ENCODE measurements around the gene OR51B2.
"Not testable (repeated sequence)": the region's sequence is repeated elsewhere in the genome, so short reads cannot be mapped to it uniquely, and the experiment has no call there.

Gene OR51B2

GRCh38 chr11:5324197-5324596 lies at the start of gene OR51B2:
TSS of gene OR51B2 (minus strand) at chr11:5324297. CDS start at chr11:5324297, 0 bp downstream.
- H3K4me1 ChIP-seq (ENCODE audit: control insufficient read depth in 2 of 2, insufficient read depth in 2 of 2, low read length in 2 of 2): no peaks in the 10 kb centered on the region

DNA sequence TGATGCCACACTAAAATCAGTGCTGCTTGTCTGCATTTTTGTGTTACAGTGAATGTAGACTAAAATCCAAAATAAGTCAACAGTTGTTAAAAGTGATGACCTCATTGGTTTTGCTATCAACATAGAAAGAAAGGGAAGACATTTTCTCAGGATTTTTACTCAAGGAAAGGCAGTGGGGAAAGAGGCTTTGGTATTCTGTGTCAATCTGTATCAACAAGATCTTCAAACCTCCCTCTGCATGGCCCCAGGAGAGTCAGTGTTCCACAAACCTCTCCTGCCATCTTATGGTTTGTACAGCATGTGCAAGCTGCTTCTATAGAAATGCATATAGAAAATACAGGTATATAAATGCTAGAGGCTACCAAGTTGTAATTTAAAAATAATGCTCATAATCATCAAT lies 45.7 kb upstream of the OR51B2 start:
- H3K27me3 ChIP-seq (ENCODE audit: control insufficient read depth in 2 of 2, insufficient read depth in 2 of 2, low read length in 2 of 2): no peaks in the 10 kb centered on the region
- no peaks in the 10 kb centered on the region for H3K36me3 ChIP-seq (ENCODE audit: control insufficient read depth in 2 of 2, insufficient read depth in 2 of 2, low read length in 2 of 2)
- H3K4me1 ChIP-seq (ENCODE audit: control insufficient read depth in 2 of 2, insufficient read depth in 2 of 2, low read length in 2 of 2): no peaks in the 10 kb centered on the region
- H3K9me3 ChIP-seq (ENCODE audit: control insufficient read depth in 2 of 2, low read length in 2 of 2): no peaks in the 10 kb centered on the region
- H3K4me3 ChIP-seq (ENCODE audit: low read length in 2 of 2): no peak overlapping the region
- H3K9ac ChIP-seq (ENCODE audit: low read depth in 1 of 2, low read length in 2 of 2): no peak overlapping the region
- no peak overlapping the region for H3K27ac ChIP-seq (ENCODE audit: low read depth in 2 of 2, low read length in 2 of 2)

More at GRCh38 chr11:5324197-5324596, at the start of gene OR51B2:
- Histone ChIP-seq H3K36me3 (ENCODE audit: control insufficient read depth in 2 of 2, insufficient read depth in 2 of 2, low read length in 2 of 2) (no peaks in the 10 kb centered on the region), H3K27ac (ENCODE audit: low read depth in 2 of 2, low read length in 2 of 2) (no peak within 1 kb of the TSS), H3K27me3 (ENCODE audit: control insufficient read depth in 2 of 2, insufficient read depth in 2 of 2, low read length in 2 of 2) (no peaks in the 10 kb centered on the region), H3K9me3 (ENCODE audit: control insufficient read depth in 2 of 2, low read length in 2 of 2) (no peaks in the 10 kb centered on the region), H3K9ac (ENCODE audit: low read depth in 1 of 2, low read length in 2 of 2) (no peak within 1 kb of the TSS), H3K4me3 (ENCODE audit: low read length in 2 of 2) (no peak within 1 kb of the TSS)

DNA sequence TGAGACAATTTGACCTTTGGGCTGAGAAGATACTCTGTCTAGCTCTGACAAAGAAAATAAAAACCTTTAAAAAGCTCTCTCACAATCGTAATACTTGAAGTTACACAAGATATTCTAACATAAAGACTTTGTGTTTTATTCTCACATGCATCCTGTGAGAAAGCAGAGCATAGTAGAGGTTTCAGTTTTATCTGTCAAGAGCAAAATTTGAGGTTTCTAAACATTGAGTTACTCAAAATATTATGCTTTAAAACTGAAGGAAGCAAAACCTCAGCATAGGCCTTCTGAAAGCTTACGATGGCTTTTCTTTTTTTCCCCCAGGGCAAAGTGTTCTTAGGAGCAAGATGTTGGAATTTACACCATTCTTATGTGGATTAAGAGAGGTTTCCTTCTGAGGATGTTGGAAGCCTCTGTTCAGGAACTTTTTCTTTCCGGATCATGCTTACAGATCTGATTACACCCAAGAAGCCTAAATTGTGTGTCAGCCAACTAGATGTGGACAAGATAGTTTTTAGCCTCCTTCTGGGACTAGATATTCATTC lies 44.5 kb upstream of the OR51B2 start:
- Histone ChIP-seq H3K4me3 (ENCODE audit: low read length in 2 of 2) (no peak overlapping the region), H3K27ac (ENCODE audit: low read depth in 2 of 2, low read length in 2 of 2) (no peak overlapping the region), H3K4me1 (ENCODE audit: control insufficient read depth in 2 of 2, insufficient read depth in 2 of 2, low read length in 2 of 2) (no peaks in the 10 kb centered on the region), H3K27me3 (ENCODE audit: control insufficient read depth in 2 of 2, insufficient read depth in 2 of 2, low read length in 2 of 2) (no peaks in the 10 kb centered on the region), H3K9ac (ENCODE audit: low read depth in 1 of 2, low read length in 2 of 2) (no peak overlapping the region), H3K9me3 (ENCODE audit: control insufficient read depth in 2 of 2, low read length in 2 of 2) (no peaks in the 10 kb centered on the region), H3K36me3 (ENCODE audit: control insufficient read depth in 2 of 2, insufficient read depth in 2 of 2, low read length in 2 of 2) (no peaks in the 10 kb centered on the region)

- no peaks in the 10 kb centered on the region for H3K4me1 ChIP-seq (ENCODE audit: control insufficient read depth in 2 of 2, insufficient read depth in 2 of 2, low read length in 2 of 2)
- no peaks in the 10 kb centered on the region for H3K9me3 ChIP-seq (ENCODE audit: control insufficient read depth in 2 of 2, low read length in 2 of 2)
- no peaks in the 10 kb centered on the region for H3K36me3 ChIP-seq (ENCODE audit: control insufficient read depth in 2 of 2, insufficient read depth in 2 of 2, low read length in 2 of 2)
- no peaks in the 10 kb centered on the region for H3K27me3 ChIP-seq (ENCODE audit: control insufficient read depth in 2 of 2, insufficient read depth in 2 of 2, low read length in 2 of 2)
- H3K4me3 ChIP-seq (ENCODE audit: low read length in 2 of 2): no peak overlapping the region
- H3K27ac ChIP-seq (ENCODE audit: low read depth in 2 of 2, low read length in 2 of 2): no peak overlapping the region
- no peak overlapping the region for H3K9ac ChIP-seq (ENCODE audit: low read depth in 1 of 2, low read length in 2 of 2)
These were observed 43.5 kb upstream of the OR51B2 start for GRCh38 chr11:5367448-5368074.

- Histone ChIP-seq H3K36me3 (ENCODE audit: control insufficient read depth in 2 of 2, insufficient read depth in 2 of 2, low read length in 2 of 2) (no peaks in the 10 kb centered on the region), H3K9me3 (ENCODE audit: control insufficient read depth in 2 of 2, low read length in 2 of 2) (no peaks in the 10 kb centered on the region), H3K9ac (ENCODE audit: low read depth in 1 of 2, low read length in 2 of 2) (no peak overlapping the region), H3K4me1 (ENCODE audit: control insufficient read depth in 2 of 2, insufficient read depth in 2 of 2, low read length in 2 of 2) (no peaks in the 10 kb centered on the region), H3K4me3 (ENCODE audit: low read length in 2 of 2) (no peak overlapping the region), H3K27me3 (ENCODE audit: control insufficient read depth in 2 of 2, insufficient read depth in 2 of 2, low read length in 2 of 2) (no peaks in the 10 kb centered on the region), H3K27ac (ENCODE audit: low read depth in 2 of 2, low read length in 2 of 2) (no peak overlapping the region)
These were observed 42.8 kb upstream of the OR51B2 start for GRCh38 chr11:5366856-5367255.

DNA sequence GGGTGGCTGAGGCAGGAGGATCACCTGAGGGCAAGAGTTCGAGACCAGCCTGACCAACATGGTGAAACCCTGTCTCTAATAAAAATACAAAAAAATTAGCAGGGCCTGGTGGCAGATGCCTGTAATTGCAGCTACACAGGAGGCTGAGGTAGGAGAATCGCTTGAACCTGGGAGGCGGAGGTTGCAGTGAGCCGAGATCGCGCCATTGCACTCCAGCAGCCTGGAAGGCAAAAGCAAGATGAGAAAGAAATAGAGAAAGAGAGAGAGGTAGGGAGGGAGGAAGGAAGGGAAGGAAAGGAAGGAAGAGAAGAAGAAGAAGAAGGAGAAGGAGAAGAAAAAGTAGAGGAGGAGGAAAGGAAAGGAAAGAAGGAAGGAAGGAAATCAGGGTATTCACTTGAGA lies 42.3 kb upstream of the OR51B2 start:
- not testable (repeated sequence) for H3K36me3 ChIP-seq (ENCODE audit: control insufficient read depth in 2 of 2, insufficient read depth in 2 of 2, low read length in 2 of 2); H3K27ac ChIP-seq (ENCODE audit: low read depth in 2 of 2, low read length in 2 of 2); H3K4me1 ChIP-seq (ENCODE audit: control insufficient read depth in 2 of 2, insufficient read depth in 2 of 2, low read length in 2 of 2); H3K9ac ChIP-seq (ENCODE audit: low read depth in 1 of 2, low read length in 2 of 2); H3K4me3 ChIP-seq (ENCODE audit: low read length in 2 of 2); H3K27me3 ChIP-seq (ENCODE audit: control insufficient read depth in 2 of 2, insufficient read depth in 2 of 2, low read length in 2 of 2); H3K9me3 ChIP-seq (ENCODE audit: control insufficient read depth in 2 of 2, low read length in 2 of 2)

DNA sequence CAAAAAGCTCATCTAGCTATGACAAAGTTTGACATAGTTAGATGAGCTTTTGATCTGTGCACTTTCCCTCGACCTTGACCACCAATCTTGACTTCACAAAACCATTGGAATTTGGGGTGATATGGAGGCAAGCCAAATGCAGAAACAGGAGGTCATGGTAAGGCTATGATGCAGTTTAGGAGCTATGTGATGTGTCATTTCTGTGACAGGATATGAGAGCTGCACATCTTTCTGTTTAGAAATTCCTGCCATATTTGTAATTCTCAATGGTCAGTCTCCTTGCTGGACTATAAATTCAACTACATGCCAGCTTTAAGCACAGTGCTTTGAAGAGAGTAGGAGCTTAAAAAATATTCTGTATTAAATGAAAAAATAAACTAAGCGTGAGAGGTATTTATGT lies 40.1 kb upstream of the OR51B2 start:
- Histone ChIP-seq H3K4me3 (ENCODE audit: low read length in 2 of 2) (no peak overlapping the region), H3K9me3 (ENCODE audit: control insufficient read depth in 2 of 2, low read length in 2 of 2) (no peaks in the 10 kb centered on the region), H3K27me3 (ENCODE audit: control insufficient read depth in 2 of 2, insufficient read depth in 2 of 2, low read length in 2 of 2) (no peaks in the 10 kb centered on the region), H3K9ac (ENCODE audit: low read depth in 1 of 2, low read length in 2 of 2) (no peak overlapping the region), H3K36me3 (ENCODE audit: control insufficient read depth in 2 of 2, insufficient read depth in 2 of 2, low read length in 2 of 2) (no peaks in the 10 kb centered on the region), H3K27ac (ENCODE audit: low read depth in 2 of 2, low read length in 2 of 2) (no peak overlapping the region), H3K4me1 (ENCODE audit: control insufficient read depth in 2 of 2, insufficient read depth in 2 of 2, low read length in 2 of 2) (no peaks in the 10 kb centered on the region)

DNA sequence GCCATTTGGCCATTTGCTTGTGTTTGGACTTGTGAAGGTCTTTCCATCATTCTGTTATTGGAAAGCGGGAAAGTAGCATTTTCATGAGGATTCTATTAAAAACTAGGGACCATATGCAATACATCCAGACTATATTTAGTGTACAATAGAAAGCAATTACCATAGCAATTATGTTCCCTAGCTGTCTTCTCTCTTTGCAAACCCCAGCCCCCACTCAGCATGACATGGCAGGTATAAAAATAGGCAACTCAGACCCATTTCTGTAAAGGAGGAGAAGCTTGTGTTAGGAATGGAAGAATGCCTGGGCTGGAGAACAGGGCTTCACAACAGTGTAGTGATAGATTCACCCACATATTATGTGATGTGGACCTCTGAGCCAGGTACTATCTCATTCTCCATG lies 39.6 kb upstream of the OR51B2 start:
- H3K27ac ChIP-seq (ENCODE audit: low read depth in 2 of 2, low read length in 2 of 2): no peak overlapping the region
- H3K27me3 ChIP-seq (ENCODE audit: control insufficient read depth in 2 of 2, insufficient read depth in 2 of 2, low read length in 2 of 2): no peaks in the 10 kb centered on the region

GRCh38 chr11:5362017-5362625 lies 38.0 kb upstream of the OR51B2 start:
- no peak overlapping the region for H3K27ac ChIP-seq (ENCODE audit: low read depth in 2 of 2, low read length in 2 of 2)
- H3K9me3 ChIP-seq (ENCODE audit: control insufficient read depth in 2 of 2, low read length in 2 of 2): no peaks in the 10 kb centered on the region
- H3K4me1 ChIP-seq (ENCODE audit: control insufficient read depth in 2 of 2, insufficient read depth in 2 of 2, low read length in 2 of 2): no peaks in the 10 kb centered on the region
- H3K27me3 ChIP-seq (ENCODE audit: control insufficient read depth in 2 of 2, insufficient read depth in 2 of 2, low read length in 2 of 2): no peaks in the 10 kb centered on the region
- H3K36me3 ChIP-seq (ENCODE audit: control insufficient read depth in 2 of 2, insufficient read depth in 2 of 2, low read length in 2 of 2): no peaks in the 10 kb centered on the region
- H3K9ac ChIP-seq (ENCODE audit: low read depth in 1 of 2, low read length in 2 of 2): no peak overlapping the region
- no peak overlapping the region for H3K4me3 ChIP-seq (ENCODE audit: low read length in 2 of 2)

More for the DNA sequence above, 39.6 kb upstream of the OR51B2 start:
- no peaks in the 10 kb centered on the region for H3K36me3 ChIP-seq (ENCODE audit: control insufficient read depth in 2 of 2, insufficient read depth in 2 of 2, low read length in 2 of 2)
- no peak overlapping the region for H3K4me3 ChIP-seq (ENCODE audit: low read length in 2 of 2)
- H3K9ac ChIP-seq (ENCODE audit: low read depth in 1 of 2, low read length in 2 of 2): no peak overlapping the region
- no peaks in the 10 kb centered on the region for H3K4me1 ChIP-seq (ENCODE audit: control insufficient read depth in 2 of 2, insufficient read depth in 2 of 2, low read length in 2 of 2)
- no peaks in the 10 kb centered on the region for H3K9me3 ChIP-seq (ENCODE audit: control insufficient read depth in 2 of 2, low read length in 2 of 2)

DNA sequence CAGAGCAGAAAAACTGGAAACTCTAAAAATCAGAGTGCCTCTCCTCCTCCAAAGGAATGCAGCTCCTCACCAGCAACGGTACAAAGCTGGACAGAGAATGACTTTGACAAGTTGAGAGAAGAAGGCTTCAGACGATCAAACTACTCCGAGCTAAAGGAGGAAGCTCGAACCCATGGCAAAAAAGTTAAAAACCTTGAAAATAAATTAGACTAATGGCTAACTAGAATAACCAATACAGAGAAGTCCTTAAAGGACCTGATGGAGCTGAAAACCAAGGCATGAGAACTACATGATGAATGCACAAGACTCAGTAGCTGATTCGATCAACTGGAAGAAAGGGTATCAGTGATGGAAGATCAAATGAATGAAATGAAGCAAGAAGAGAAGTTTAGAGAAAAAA lies 31.9 kb upstream of the OR51B2 start:
- not testable (repeated sequence) for H3K27me3 ChIP-seq (ENCODE audit: control insufficient read depth in 2 of 2, insufficient read depth in 2 of 2, low read length in 2 of 2); H3K9me3 ChIP-seq (ENCODE audit: control insufficient read depth in 2 of 2, low read length in 2 of 2); H3K4me1 ChIP-seq (ENCODE audit: control insufficient read depth in 2 of 2, insufficient read depth in 2 of 2, low read length in 2 of 2); H3K27ac ChIP-seq (ENCODE audit: low read depth in 2 of 2, low read length in 2 of 2); H3K36me3 ChIP-seq (ENCODE audit: control insufficient read depth in 2 of 2, insufficient read depth in 2 of 2, low read length in 2 of 2); H3K4me3 ChIP-seq (ENCODE audit: low read length in 2 of 2); H3K9ac ChIP-seq (ENCODE audit: low read depth in 1 of 2, low read length in 2 of 2)

Data from mucosa of rectum (tissue), 2 donors.